HG03097 (cell line): ENCODE data around the gene OVOL2.
"Not testable (repeated sequence)": the region's sequence is repeated elsewhere in the genome, so short reads cannot be mapped to it uniquely, and the experiment has no call there.

Source experiments
- ATAC-seq: cut with Tn5 transposase; IDR thresholded peaks from one replicate; pipeline ENCODE4 v1.9.1; 2021; ENCODE audit not compliant: unreplicated experiment, low FRiP score

The OVOL2 gene

GRCh38 chr20:18057101-18057993 lies at the start of gene OVOL2:
OVOL2 (minus strand) TSS chr20:18057916; CDS start chr20:18057634, 282 bp downstream.
- ATAC-seq = no peak

GRCh38 chr20:18103497-18103896 lies 45.8 kb upstream of the OVOL2 start:
- no peak for ATAC-seq

GRCh38 chr20:18101125-18101810 lies 43.6 kb upstream of the OVOL2 start:
- no peak for ATAC-seq

- ATAC-seq = not testable (repeated sequence)
Measured at GRCh38 chr20:18100569-18100968, 42.9 kb upstream of the OVOL2 start.

- ATAC-seq = no peak
Measured at GRCh38 chr20:18094191-18094590, 36.5 kb upstream of the OVOL2 start.

GRCh38 chr20:18093388-18093787 lies 35.7 kb upstream of the OVOL2 start:
- ATAC-seq = no peak

GRCh38 chr20:18092890-18093289 lies 35.2 kb upstream of the OVOL2 start:
- no peak for ATAC-seq

- ATAC-seq = no peak
Measured at GRCh38 chr20:18091623-18092022, 33.9 kb upstream of the OVOL2 start.

GRCh38 chr20:18090477-18090876 lies 32.8 kb upstream of the OVOL2 start:
- ATAC-seq = no peak

GRCh38 chr20:18090044-18090443 lies 32.3 kb upstream of the OVOL2 start:
- ATAC-seq = no peak

- ATAC-seq = not testable (repeated sequence)
Measured at GRCh38 chr20:18088841-18089240, 31.1 kb upstream of the OVOL2 start.

GRCh38 chr20:18088298-18088697 lies 30.6 kb upstream of the OVOL2 start:
- ATAC-seq = not testable (repeated sequence)

GRCh38 chr20:18087054-18087453 lies 29.3 kb upstream of the OVOL2 start:
- no peak for ATAC-seq

- ATAC-seq = not testable (repeated sequence)
Measured at GRCh38 chr20:18080836-18081235, 23.1 kb upstream of the OVOL2 start.

GRCh38 chr20:18079756-18080353 lies 22.1 kb upstream of the OVOL2 start:
- no peak for ATAC-seq

- ATAC-seq = no peak
Measured at GRCh38 chr20:18077157-18077556, 19.4 kb upstream of the OVOL2 start.

GRCh38 chr20:18072532-18072931 lies 14.8 kb upstream of the OVOL2 start:
- ATAC-seq = no peak

- ATAC-seq = no peak
Measured at GRCh38 chr20:18066421-18067333, 9.0 kb upstream of the OVOL2 start.

- ATAC-seq = no peak
Measured at GRCh38 chr20:18063676-18064075, 6.0 kb upstream of the OVOL2 start.

- ATAC-seq = no peak
Measured at GRCh38 chr20:18059603-18060002, 1.9 kb upstream of the OVOL2 start.
